GM12878 (cell line): Measurements from ENCODE around the gene TSSK2. TPM values are rescaled to one million over a fixed set of nuclear protein-coding genes. Genes with fewer than 3 reads are reported as not detected.

Source experiments
- ATAC-seq: fragments of 200-7000 bp; cut with Tn5 transposase; 3 replicates; pipeline ENCODE4 v1.9.1; 2020; ENCODE audit warnings: mild to moderate bottlenecking, moderate library complexity
- BruUV-seq: library from RNA; stranded (reverse); fragments of 400-500 nt; replicated peaks from 2 replicates; lab custom pipeline; 2021; lab: Mats Ljungman, UMichigan
- CTCF ChIA-PET: fragments of 300-600 bp; sonication (Branson Sonifier 250); formaldehyde crosslinking; extraction: SDS; loops from one replicate; lab custom pipeline; 2021; ENCODE audit warnings: inconsistent platforms; lab: Yijun Ruan, JAX
- POLR2A ChIA-PET: fragments of 350-600 bp; formaldehyde crosslinking; extraction: SDS; loops from one replicate; lab custom pipeline; 2021; ENCODE audit warnings: inconsistent platforms; lab: Charles Lee
- RAD21 ChIA-PET: fragments of 300-600 bp; sonication (Branson Sonifier 250); formaldehyde crosslinking; loops from one replicate; lab custom pipeline; 2023; ENCODE audit warnings: antibody characterized with exemption; ENCODE audit not compliant: unreplicated experiment; lab: Charles Lee
- SMC1A ChIA-PET: fragments of 300-600 bp; sonication (Branson Sonifier 250); formaldehyde crosslinking; loops from one replicate; lab custom pipeline; 2023; ENCODE audit not compliant: unreplicated experiment, uncharacterized antibody; lab: Charles Lee
- DNase-seq: peaks from one replicate; pipeline ENCODE4 v3.0.0-alpha.2; 2011; ENCODE audit warnings: low read depth, low spot score
- FAIRE-seq: peaks from 3 replicates; lab custom pipeline; 2011; peaks lifted over from hg19 to GRCh38; lab: Jason Lieb, UNC
- H2AFZ ChIP-seq: 2 replicates; pipeline ENCODE4 v1.6.0; 2011; ENCODE audit warnings: low read depth, low read length, control low read depth; ENCODE audit not compliant: control insufficient read depth
- H3K27ac ChIP-seq: 2 replicates; pipeline ENCODE4 v1.5.1; 2011; ENCODE audit warnings: control low read depth; ENCODE audit not compliant: control insufficient read depth, insufficient read depth
- H3K27me3 ChIP-seq, 2 experiments: replicated peaks in 1 of 2; 2 replicates each; pipeline versions ENCODE4 v1.6.0 to v1.6.1; 2011; ENCODE audit warnings: low read length in 1 of 2; ENCODE audit not compliant: control insufficient read depth in 2 of 2, insufficient read depth in 2 of 2
- H3K36me3 ChIP-seq, 2 experiments: 2 replicates each; pipeline ENCODE4 v1.5.1; 2011; ENCODE audit warnings: low read length in 1 of 2; ENCODE audit not compliant: control insufficient read depth in 2 of 2, insufficient read depth in 2 of 2
- H3K4me1 ChIP-seq: 2 replicates; pipeline ENCODE4 v1.6.1; 2011; ENCODE audit warnings: mild to moderate bottlenecking, low read length, moderate library complexity, mixed read lengths; ENCODE audit not compliant: control insufficient read depth, insufficient read depth
- H3K4me2 ChIP-seq: 2 replicates; pipeline ENCODE4 v1.6.0; 2011; ENCODE audit warnings: control low read depth; ENCODE audit not compliant: control insufficient read depth, insufficient read depth
- H3K4me3 ChIP-seq: fragments of 200-600 bp; sonication (generic); 2 replicates; pipeline ENCODE4 v1.5.1; 2016
- H3K79me2 ChIP-seq: 2 replicates; pipeline ENCODE4 v1.6.0; 2011; ENCODE audit warnings: low read length; ENCODE audit not compliant: control insufficient read depth, insufficient read depth
- H3K9ac ChIP-seq: 2 replicates; pipeline ENCODE4 v1.8.0; 2011; ENCODE audit warnings: low read length, control low read depth, mixed read lengths; ENCODE audit not compliant: control insufficient read depth, insufficient read depth
- H3K9me3 ChIP-seq: replicated peaks from 3 replicates; pipeline ENCODE4 v1.5.1; 2011; ENCODE audit warnings: mild to moderate bottlenecking, low read length; ENCODE audit not compliant: control insufficient read depth, insufficient read depth
- H4K20me1 ChIP-seq: 2 replicates; pipeline ENCODE4 v1.6.0; 2011; ENCODE audit not compliant: control insufficient read depth, insufficient read depth
- CBX3 ChIP-seq: fragments of 200-600 bp; sonication (generic); IDR thresholded peaks from 2 replicates; pipeline ENCODE4 v1.6.1; 2016; ENCODE audit warnings: low read depth, borderline replicate concordance
- WGBS: methylation state at CpG from one replicate; pipeline ENCODE4 v1.1.6; 2016; ENCODE audit warnings: low lambda C conversion rate; ENCODE audit not compliant: insufficient replicate concordance, insufficient coverage; ENCODE audit errors: missing lambda C conversion rate; 5-methylcytosine and 5-hydroxymethylcytosine counted together
- in situ Hi-C: fragments of 300-500 bp; cut with MboI; formaldehyde crosslinking; loops from 9 replicates; pipeline ENCODE4 v1.14.3; 2018; ENCODE audit warnings: mixed read lengths
- intact Hi-C: fragments of 100-400 bp; cut with micrococcal nuclease; formaldehyde crosslinking; loops from one replicate; pipeline ENCODE4 v1.14.2; 2022; ENCODE audit not compliant: unreplicated experiment
- polyA plus RNA-seq, 11 experiments: library from polyadenylated mRNA; depleted of rRNA in 4 of 11; unstranded in 6 of 11; stranded (reverse) in 5 of 11; fragments of >200 nt; fragmentation: Nextera tagmentation in 4 of 11; fragmentation: Illumina TruSeq in 1 of 11; extraction: Ambion mirVana in 4 of 11; extraction: Trizol in 1 of 11; gene quantifications; 1 replicate in 1 of 11; 2 replicates in 10 of 11; pipeline versions ENCODE4 v1.2.1 to v1.2.3, GENCODE V29; 2011 to 2016; ENCODE audit warnings: inconsistent platforms in 2 of 11, missing spikeins in 2 of 11, low read depth in 1 of 11
- total RNA-seq, 4 experiments: library from RNA; depleted of rRNA in 3 of 4; stranded (reverse); fragments of >200 nt in 3 of 4; fragmentation: Illumina TruSeq in 1 of 4; extraction: Trizol in 1 of 4; gene quantifications; 2 replicates each; pipeline versions ENCODE4 v1.2.1 to v1.2.3, GENCODE V29; 2013 to 2021
- TF ChIP-seq, protein P1 (sequence below): IDR thresholded peaks from 2 replicates; pipeline ENCODE4 v1.6.1; 2011; ENCODE audit warnings: low read depth, mild to moderate bottlenecking, low read length, moderate library complexity, borderline replicate concordance; ENCODE audit errors: extremely low read depth
- TF ChIP-seq, protein P2 (sequence below): fragments of 450-650 bp; IDR thresholded peaks from 2 replicates; pipeline ENCODE4 v1.6.1; 2017; ENCODE audit warnings: mild to moderate bottlenecking, low read depth, inconsistent platforms; ENCODE audit not compliant: poor library complexity, severe bottlenecking

TSSK2 gene
- total and polyA plus RNA-seq, 10 of the 15 experiments (the other 5 are each of a cell fraction or from before 2014, with no cell fraction given), result 0.03 to 0.17 TPM; not detected in 8

- DNase-seq (no peak), ATAC-seq (no peak)
- no peak overlapping the region for H3K27ac ChIP-seq
- no peaks in the 10 kb centered on the region for H3K9me3 ChIP-seq
- peaks cover 0 to 3% of the 10 kb centered on the region in 2 experiments; a peak in 1 of 4 replicates for H3K36me3 ChIP-seq
- ChIA-PET SMC1A (interaction anchor here (0.5 to 0.6 kb wide), 2 partner anchors 225 to 805 kb away, joined by 3 read pairs; no protein-coding TSS in a partner anchor), CTCF (interaction anchor here (0.6 to 1.2 kb wide), 5 partner anchors 32 to 550 kb away, joined by 3 to 6 read pairs (median 3); no protein-coding TSS in a partner anchor), RAD21 (interaction anchor here (0.9 kb wide), 1 partner anchor 482 kb away, joined by 4 read pairs; no protein-coding TSS in a partner anchor), POLR2A (no interaction called here)
- no peak overlapping the region for H3K4me3 ChIP-seq
- H3K79me2 ChIP-seq, result peaks cover 13% of the 10 kb centered on the region
- WGBS, result 19% methylated on average over 9 of the region's 9 CpGs
- H3K4me1 ChIP-seq, result peaks cover 4% of the 10 kb centered on the region
- no peak overlapping the region for H2AFZ ChIP-seq
- TF ChIP-seq, protein P1, sequence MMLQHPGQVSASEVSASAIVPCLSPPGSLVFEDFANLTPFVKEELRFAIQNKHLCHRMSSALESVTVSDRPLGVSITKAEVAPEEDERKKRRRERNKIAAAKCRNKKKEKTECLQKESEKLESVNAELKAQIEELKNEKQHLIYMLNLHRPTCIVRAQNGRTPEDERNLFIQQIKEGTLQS, result no peak
- no peak for TF ChIP-seq CBX3
- TF ChIP-seq, protein P2, sequence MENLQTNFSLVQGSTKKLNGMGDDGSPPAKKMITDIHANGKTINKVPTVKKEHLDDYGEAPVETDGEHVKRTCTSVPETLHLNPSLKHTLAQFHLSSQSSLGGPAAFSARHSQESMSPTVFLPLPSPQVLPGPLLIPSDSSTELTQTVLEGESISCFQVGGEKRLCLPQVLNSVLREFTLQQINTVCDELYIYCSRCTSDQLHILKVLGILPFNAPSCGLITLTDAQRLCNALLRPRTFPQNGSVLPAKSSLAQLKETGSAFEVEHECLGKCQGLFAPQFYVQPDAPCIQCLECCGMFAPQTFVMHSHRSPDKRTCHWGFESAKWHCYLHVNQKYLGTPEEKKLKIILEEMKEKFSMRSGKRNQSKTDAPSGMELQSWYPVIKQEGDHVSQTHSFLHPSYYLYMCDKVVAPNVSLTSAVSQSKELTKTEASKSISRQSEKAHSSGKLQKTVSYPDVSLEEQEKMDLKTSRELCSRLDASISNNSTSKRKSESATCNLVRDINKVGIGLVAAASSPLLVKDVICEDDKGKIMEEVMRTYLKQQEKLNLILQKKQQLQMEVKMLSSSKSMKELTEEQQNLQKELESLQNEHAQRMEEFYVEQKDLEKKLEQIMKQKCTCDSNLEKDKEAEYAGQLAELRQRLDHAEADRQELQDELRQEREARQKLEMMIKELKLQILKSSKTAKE, result no peak
- TF ChIP-seq, all 136 proteins: peak for 0
- Histone ChIP-seq H3K27me3 (peaks cover 5 to 18% of the 10 kb centered on the region in 2 experiments), H3K4me2 (no peak overlapping the region), H3K9ac (no peak overlapping the region), H4K20me1 (no peaks in the 10 kb centered on the region)
- in situ Hi-C loops, result no loop called here
- intact Hi-C loops, result no loop called here
- BruUV-seq, result no TSS peak
- FAIRE-seq, result no peak
Observed at GRCh38 chr22:19147195-19147780, 16.2 kb downstream of the TSSK2 start.
